GM10266 (cell line): ENCODE results near the gene LARP7.
"Not testable (repeated sequence)": the region's sequence is repeated elsewhere in the genome, so short reads cannot be mapped to it uniquely, and the experiment has no call there.

Experiments used
- DNase-seq: peaks from one replicate; pipeline ENCODE4 v3.0.0; 2012; ENCODE audit errors: extremely low spot score
- CTCF ChIP-seq: IDR thresholded peaks from 2 replicates; pipeline ENCODE4 v1.5.1; 2012; ENCODE audit warnings: mild to moderate bottlenecking, low read depth; ENCODE audit not compliant: control insufficient read depth, insufficient read depth; ENCODE audit errors: missing control alignments

LARP7 gene

GRCh38 chr4:112616984-112617383, 20.0 kb upstream of the LARP7 start:
- no peak for TF ChIP-seq CTCF
- DNase-seq = no peak

GRCh38 chr4:112626228-112626627, 10.7 kb upstream of the LARP7 start:
- no peak for TF ChIP-seq CTCF

DNA sequence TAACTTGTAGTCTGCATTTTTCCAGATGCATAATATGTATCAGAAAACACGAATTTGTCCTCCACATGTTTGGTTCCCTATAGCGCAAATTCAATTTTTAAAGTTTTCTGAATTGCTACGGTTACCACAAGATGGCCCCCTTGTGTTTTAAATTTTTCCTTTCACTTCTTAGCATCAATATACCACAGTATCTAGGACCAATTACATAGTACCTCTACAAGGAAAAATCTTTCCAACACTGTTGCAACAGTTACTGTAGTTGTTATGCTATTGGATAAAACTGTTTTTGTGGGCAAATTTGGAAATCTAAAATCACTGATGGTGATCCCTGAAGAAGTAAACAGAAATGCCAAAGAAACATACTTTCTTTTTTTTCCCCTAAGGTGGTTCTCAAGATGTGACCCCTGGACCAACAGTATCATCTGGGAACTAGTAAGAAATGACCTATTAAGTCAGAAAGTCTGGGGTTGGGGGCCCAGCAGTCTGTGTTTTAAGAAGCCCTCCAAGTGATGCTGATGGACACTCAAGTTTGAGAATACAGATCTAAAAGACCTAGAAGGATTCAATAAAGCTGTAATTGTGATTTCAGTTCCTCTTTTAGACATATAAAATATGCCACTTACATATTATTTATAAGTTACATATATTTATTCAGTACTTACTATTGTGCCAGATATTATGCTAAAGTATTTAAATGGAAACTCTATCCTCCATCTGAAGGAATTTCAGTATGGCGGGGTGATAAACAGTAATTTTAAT, 3.3 kb upstream of the LARP7 start:
- peak; percentile 10 for DNase-seq
- TF ChIP-seq CTCF = peak; percentile 51

More at GRCh38 chr4:112626228-112626627, 10.7 kb upstream of the LARP7 start:
- no peak for DNase-seq

GRCh38 chr4:112637552-112637866, 566 bp downstream of the LARP7 start:
- no peak for TF ChIP-seq CTCF
- no peak for DNase-seq

DNA sequence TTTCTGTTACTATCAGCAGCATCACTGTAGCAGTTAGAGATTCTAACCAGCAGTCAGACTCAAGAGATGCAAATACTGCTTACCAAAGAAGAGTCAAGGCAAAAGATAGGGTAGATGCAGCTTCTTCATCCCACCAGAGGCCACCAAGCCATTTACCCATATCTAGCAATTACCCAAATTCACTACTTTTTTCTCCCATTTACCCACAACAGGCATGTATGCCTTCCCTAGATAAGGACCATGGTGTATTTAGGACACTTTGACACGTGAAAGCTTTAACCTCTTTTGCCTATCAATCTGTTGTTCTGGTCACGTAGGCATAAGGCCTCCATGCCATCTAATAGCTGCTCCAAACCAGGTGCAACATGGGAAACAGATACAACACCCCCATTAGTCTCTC, 5.6 kb downstream of the LARP7 start:
- no peak for TF ChIP-seq CTCF
- DNase-seq = no peak

DNA sequence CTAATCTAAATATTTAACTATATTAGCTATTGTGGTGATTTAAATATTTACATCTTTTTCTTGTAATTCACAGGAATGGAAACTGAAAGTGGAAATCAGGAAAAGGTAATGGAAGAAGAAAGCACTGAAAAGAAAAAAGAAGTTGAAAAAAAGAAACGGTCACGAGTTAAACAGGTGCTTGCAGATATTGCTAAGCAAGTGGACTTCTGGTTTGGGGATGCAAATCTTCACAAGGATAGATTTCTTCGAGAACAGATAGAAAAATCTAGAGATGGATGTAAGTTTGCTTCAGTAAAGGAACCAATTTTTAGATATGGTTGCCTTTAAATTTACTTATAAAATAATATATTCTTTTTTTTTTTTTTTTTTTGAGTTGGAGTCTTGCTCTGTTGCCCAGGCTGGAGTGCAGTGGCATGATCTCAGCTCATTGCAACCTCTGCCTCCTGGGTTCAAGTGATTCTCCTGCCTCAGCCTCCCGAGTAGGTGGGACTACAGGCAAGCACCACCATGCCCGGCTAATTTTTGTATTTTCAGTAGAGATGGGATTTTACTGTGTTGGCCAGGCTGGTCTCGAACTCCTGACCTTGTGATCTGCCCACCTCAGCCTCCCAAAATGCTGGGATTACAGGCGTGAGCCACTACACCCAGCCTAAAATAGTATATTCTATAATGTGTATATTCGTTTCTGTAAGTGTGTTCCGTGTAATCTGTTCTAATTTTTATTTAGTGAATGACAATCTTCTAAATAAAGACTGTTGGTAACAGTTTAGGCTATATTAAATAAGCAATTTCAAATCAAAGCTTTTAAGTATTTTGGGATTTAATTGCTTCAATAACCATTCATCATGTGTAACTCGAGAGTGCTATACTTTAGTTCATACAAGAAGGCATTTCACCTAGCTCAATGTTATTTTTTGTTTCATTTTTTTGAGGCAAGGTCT, 7.9 kb downstream of the LARP7 start:
- DNase-seq = not testable (repeated sequence)

DNA sequence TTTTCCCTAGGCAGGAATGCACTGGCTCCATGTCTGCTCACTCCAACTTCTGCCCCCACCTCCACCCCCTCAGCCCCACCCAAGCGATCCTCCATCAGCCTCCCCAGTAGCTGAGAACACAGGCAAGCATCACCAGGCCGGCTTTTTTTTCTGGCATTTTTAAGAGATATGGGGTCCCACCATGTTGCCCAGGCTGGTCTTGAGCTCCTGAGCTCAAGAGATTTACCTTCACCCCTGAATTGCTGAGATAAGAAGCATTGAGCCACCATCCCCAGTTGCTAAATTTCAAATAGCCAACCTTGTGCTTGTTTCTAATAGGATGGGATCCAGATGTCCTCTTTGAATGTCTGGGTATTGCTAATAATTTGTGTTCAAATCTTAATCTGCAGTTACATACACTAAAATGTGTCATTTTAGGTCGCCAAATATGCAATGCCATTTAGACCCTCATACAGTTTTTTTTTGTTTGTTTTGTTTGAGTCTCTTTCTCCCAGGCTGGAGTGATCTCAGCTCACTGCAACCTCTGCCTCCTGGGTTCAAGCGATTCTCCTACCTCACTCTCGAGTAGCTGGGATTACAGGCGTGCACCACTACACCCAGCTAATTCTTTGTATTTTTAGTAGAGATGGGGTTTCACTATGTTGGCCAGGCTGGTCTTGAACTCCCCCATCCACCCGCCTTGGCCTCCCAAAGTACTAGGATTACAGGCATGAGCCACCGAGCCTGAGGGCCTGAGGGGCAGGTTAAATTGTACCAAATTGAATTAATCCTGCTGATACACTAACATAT, 8.8 kb downstream of the LARP7 start:
- no peak for DNase-seq

More for the DNA sequence above, 8.8 kb downstream of the LARP7 start:
- no peak for TF ChIP-seq CTCF
